ENCODE data around the gene DCAF8L2.
A peak's percentile ranks its signal among the peaks of the same experiment; 100 is the strongest.
"Not testable (repeated sequence)": the region's sequence is repeated elsewhere in the genome, so short reads cannot be mapped to it uniquely, and the experiment has no call there.

Gene DCAF8L2

GRCh38 chrX:27590044-27590443, at the start of gene DCAF8L2:
Gene DCAF8L2, plus strand, starts transcription at chrX:27590344. Its CDS starts 156,552 bp downstream, at chrX:27746896.
- DNase-seq (ENCODE audit: low spot score), result no peak

GRCh38 chrX:27541161-27541560, 49.0 kb upstream of the DCAF8L2 start:
- DNase-seq (ENCODE audit: low spot score), result not testable (repeated sequence)

- DNase-seq (ENCODE audit: low spot score), result no peak
Observed at GRCh38 chrX:27548624-27549023, 41.5 kb upstream of the DCAF8L2 start.

GRCh38 chrX:27549688-27550087, 40.5 kb upstream of the DCAF8L2 start:
- DNase-seq (ENCODE audit: low spot score), result no peak

- DNase-seq (ENCODE audit: low spot score), result peak; percentile 26
Observed at GRCh38 chrX:27555514-27555913, 34.6 kb upstream of the DCAF8L2 start.

- DNase-seq (ENCODE audit: low spot score), result no peak
Observed at GRCh38 chrX:27565992-27566391, 24.2 kb upstream of the DCAF8L2 start.

GRCh38 chrX:27571164-27571563, 19.0 kb upstream of the DCAF8L2 start:
- DNase-seq (ENCODE audit: low spot score), result no peak

GRCh38 chrX:27575565-27575964, 14.6 kb upstream of the DCAF8L2 start:
- peak; percentile 10 for DNase-seq (ENCODE audit: low spot score)

- no peak for DNase-seq (ENCODE audit: low spot score)
Observed at GRCh38 chrX:27583976-27584375, 6.2 kb upstream of the DCAF8L2 start.

GRCh38 chrX:27591938-27592337, 1.8 kb downstream of the DCAF8L2 start:
- DNase-seq (ENCODE audit: low spot score), result no peak

GRCh38 chrX:27597508-27597907, 7.4 kb downstream of the DCAF8L2 start:
- no peak for DNase-seq (ENCODE audit: low spot score)

GRCh38 chrX:27598312-27598711, 8.2 kb downstream of the DCAF8L2 start:
- DNase-seq (ENCODE audit: low spot score), result no peak

- DNase-seq (ENCODE audit: low spot score), result no peak
Observed at GRCh38 chrX:27599928-27600327, 9.8 kb downstream of the DCAF8L2 start.

GRCh38 chrX:27600686-27601085, 10.5 kb downstream of the DCAF8L2 start:
- DNase-seq (ENCODE audit: low spot score), result peak; percentile 21

GRCh38 chrX:27608671-27609070, 18.5 kb downstream of the DCAF8L2 start:
- DNase-seq (ENCODE audit: low spot score), result no peak

GRCh38 chrX:27619459-27619858, 29.3 kb downstream of the DCAF8L2 start:
- DNase-seq (ENCODE audit: low spot score), result peak; percentile 2

- peak; percentile 26 for DNase-seq (ENCODE audit: low spot score)
Observed at GRCh38 chrX:27619975-27620374, 29.8 kb downstream of the DCAF8L2 start.

GRCh38 chrX:27622883-27623282, 32.7 kb downstream of the DCAF8L2 start:
- no peak for DNase-seq (ENCODE audit: low spot score)

GRCh38 chrX:27626066-27626465, 35.9 kb downstream of the DCAF8L2 start:
- no peak for DNase-seq (ENCODE audit: low spot score)

- DNase-seq (ENCODE audit: low spot score), result no peak
Observed at GRCh38 chrX:27633328-27633727, 43.2 kb downstream of the DCAF8L2 start.

GRCh38 chrX:27656581-27656980, 66.4 kb downstream of the DCAF8L2 start:
- DNase-seq (ENCODE audit: low spot score), result no peak

- no peak for DNase-seq (ENCODE audit: low spot score)
Observed at GRCh38 chrX:27660878-27661277, 70.7 kb downstream of the DCAF8L2 start.

GRCh38 chrX:27671234-27671633, 81.1 kb downstream of the DCAF8L2 start:
- DNase-seq (ENCODE audit: low spot score), result no peak

- no peak for DNase-seq (ENCODE audit: low spot score)
Observed at GRCh38 chrX:27674491-27674890, 84.3 kb downstream of the DCAF8L2 start.

- no peak for DNase-seq (ENCODE audit: low spot score)
Observed at GRCh38 chrX:27675493-27675892, 85.3 kb downstream of the DCAF8L2 start.

Measured in kidney capillary endothelial cell (primary cell).